ENCODE results near the gene R3HDM4.
A peak's percentile ranks its signal among the peaks of the same experiment; 100 is the strongest.

Gene R3HDM4

GRCh38 chr19:932648-933552 lies 19.9 kb upstream of the R3HDM4 start:
- in situ Hi-C loops (cut with HindIII; ENCODE audit: low pct_unique_long_range_greater_than_20kb, low sequenced_read_pairs), result no loop called here
- no peak for TF ChIP-seq JUND (IDR thresholded peaks at IDR 0.05; ENCODE audit: low read depth)
- DNase-seq (ENCODE audit: low read depth in 1 of 2, low spot score in 1 of 2), result no peak

GRCh38 chr19:931860-932647 lies 19.0 kb upstream of the R3HDM4 start:
- DNase-seq (ENCODE audit: low read depth in 1 of 2, low spot score in 1 of 2), result no peak
- in situ Hi-C loops (cut with HindIII; ENCODE audit: low pct_unique_long_range_greater_than_20kb, low sequenced_read_pairs), result no loop called here

GRCh38 chr19:929891-930258 lies 16.9 kb upstream of the R3HDM4 start:
- TF ChIP-seq JUND (IDR thresholded peaks at IDR 0.05; ENCODE audit: low read depth), result no peak
- in situ Hi-C loops (cut with HindIII; ENCODE audit: low pct_unique_long_range_greater_than_20kb, low sequenced_read_pairs), result no loop called here
- no peak for DNase-seq (ENCODE audit: low read depth in 1 of 2, low spot score in 1 of 2)

More at GRCh38 chr19:931860-932647, 19.0 kb upstream of the R3HDM4 start:
- TF ChIP-seq JUND (IDR thresholded peaks at IDR 0.05; ENCODE audit: low read depth), result no peak

GRCh38 chr19:929203-929890 lies 16.3 kb upstream of the R3HDM4 start:
- no peak for TF ChIP-seq JUND (IDR thresholded peaks at IDR 0.05; ENCODE audit: low read depth)
- in situ Hi-C loops (cut with HindIII; ENCODE audit: low pct_unique_long_range_greater_than_20kb, low sequenced_read_pairs), result no loop called here

GRCh38 chr19:928471-929202 lies 15.6 kb upstream of the R3HDM4 start:
- in situ Hi-C loops (cut with HindIII; ENCODE audit: low pct_unique_long_range_greater_than_20kb, low sequenced_read_pairs), result no loop called here
- no peak for TF ChIP-seq JUND (IDR thresholded peaks at IDR 0.05; ENCODE audit: low read depth)
- peak; percentile 70 to 82 for DNase-seq (ENCODE audit: low read depth in 1 of 2, low spot score in 1 of 2)

More at GRCh38 chr19:929203-929890, 16.3 kb upstream of the R3HDM4 start:
- no peak for DNase-seq (ENCODE audit: low read depth in 1 of 2, low spot score in 1 of 2)

- in situ Hi-C loops (cut with HindIII; ENCODE audit: low pct_unique_long_range_greater_than_20kb, low sequenced_read_pairs), result no loop called here
- no peak for DNase-seq (ENCODE audit: low read depth in 1 of 2, low spot score in 1 of 2)
These were observed 14.9 kb upstream of the R3HDM4 start for GRCh38 chr19:927780-928401.

GRCh38 chr19:927351-927779 lies 14.3 kb upstream of the R3HDM4 start:
- no peak for TF ChIP-seq JUND (IDR thresholded peaks at IDR 0.05; ENCODE audit: low read depth)
- in situ Hi-C loops (cut with HindIII; ENCODE audit: low pct_unique_long_range_greater_than_20kb, low sequenced_read_pairs), result no loop called here
- DNase-seq (ENCODE audit: low read depth in 1 of 2, low spot score in 1 of 2), result no peak

More at GRCh38 chr19:927780-928401, 14.9 kb upstream of the R3HDM4 start:
- TF ChIP-seq JUND (IDR thresholded peaks at IDR 0.05; ENCODE audit: low read depth), result no peak

- in situ Hi-C loops (cut with HindIII; ENCODE audit: low pct_unique_long_range_greater_than_20kb, low sequenced_read_pairs), result no loop called here
- peak in 1 of 2 experiments; percentile 43 for DNase-seq (ENCODE audit: low read depth in 1 of 2, low spot score in 1 of 2)
- TF ChIP-seq JUND (IDR thresholded peaks at IDR 0.05; ENCODE audit: low read depth), result no peak
These were observed 13.8 kb upstream of the R3HDM4 start for GRCh38 chr19:926589-927350.

- no peak for DNase-seq (ENCODE audit: low read depth in 1 of 2, low spot score in 1 of 2)
- in situ Hi-C loops (cut with HindIII; ENCODE audit: low pct_unique_long_range_greater_than_20kb, low sequenced_read_pairs), result no loop called here
- TF ChIP-seq JUND (IDR thresholded peaks at IDR 0.05; ENCODE audit: low read depth), result no peak
These were observed 13.2 kb upstream of the R3HDM4 start for GRCh38 chr19:926323-926588.

GRCh38 chr19:925526-926322 lies 12.7 kb upstream of the R3HDM4 start, which contains the start of gene ARID3A:
Gene ARID3A, plus strand, starts transcription at chr19:926035. Its CDS starts 3,494 bp downstream, at chr19:929529.
- in situ Hi-C loops (cut with HindIII; ENCODE audit: low pct_unique_long_range_greater_than_20kb, low sequenced_read_pairs), result no loop called here
- DNase-seq (ENCODE audit: low read depth in 1 of 2, low spot score in 1 of 2), result peak; percentile 83 to 90
- no peak for TF ChIP-seq JUND (IDR thresholded peaks at IDR 0.05; ENCODE audit: low read depth)

Data from T47D (cell line).